Parietal lobe (tissue), 1 donor: ENCODE data around the gene PES1. TPM values are rescaled to one million over a fixed set of nuclear protein-coding genes. Genes with fewer than 3 reads are reported as not detected.

Source experiments
- total RNA-seq: library from RNA; depleted of rRNA; stranded (reverse); fragments of >200 nt; gene quantifications from one replicate; pipeline ENCODE4 v1.2.3, GENCODE V29; 2014

PES1 gene
- total RNA-seq = 61.7 TPM

DNA sequence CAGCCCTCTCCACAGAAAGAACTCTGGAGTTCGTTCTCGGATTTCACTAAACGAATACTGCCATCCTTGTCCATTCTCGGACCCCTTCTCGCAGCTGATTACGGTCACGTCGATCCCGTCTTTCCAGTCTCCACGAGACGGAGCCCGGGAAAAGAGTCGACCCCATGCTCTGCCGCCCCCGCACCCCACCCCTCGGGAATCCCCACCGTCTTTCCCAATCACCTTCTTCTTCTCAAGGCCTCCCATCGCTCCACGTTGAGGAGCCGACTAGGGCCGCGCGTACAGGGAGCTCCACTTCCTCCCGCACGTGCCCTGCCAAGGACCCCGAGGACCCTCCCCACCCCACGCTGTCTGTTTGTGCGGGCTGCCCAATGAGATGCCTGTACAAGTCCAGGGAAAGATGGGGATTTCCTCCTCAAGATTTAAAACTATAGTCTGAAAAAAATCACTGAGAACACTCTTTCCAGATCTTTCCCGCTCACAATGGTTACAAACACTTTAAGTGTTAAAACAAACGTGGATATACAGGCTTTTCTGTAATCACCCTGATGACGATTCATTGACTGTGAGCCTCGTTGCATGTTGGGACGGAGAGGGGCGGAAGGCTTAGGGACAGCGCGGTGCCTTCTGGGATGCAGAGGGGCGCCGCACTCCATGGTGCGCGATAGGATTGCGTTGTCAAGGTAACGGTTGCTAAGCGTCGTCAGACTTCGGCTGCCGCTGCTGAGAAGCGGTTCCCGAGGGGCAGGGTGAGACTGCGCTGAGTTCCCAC, at the start of gene PES1:
Gene PES1, minus strand, starts transcription at position 323 of the 772 bp plus-strand sequence. Its CDS starts 77 bp downstream, at position 246.

DNA sequence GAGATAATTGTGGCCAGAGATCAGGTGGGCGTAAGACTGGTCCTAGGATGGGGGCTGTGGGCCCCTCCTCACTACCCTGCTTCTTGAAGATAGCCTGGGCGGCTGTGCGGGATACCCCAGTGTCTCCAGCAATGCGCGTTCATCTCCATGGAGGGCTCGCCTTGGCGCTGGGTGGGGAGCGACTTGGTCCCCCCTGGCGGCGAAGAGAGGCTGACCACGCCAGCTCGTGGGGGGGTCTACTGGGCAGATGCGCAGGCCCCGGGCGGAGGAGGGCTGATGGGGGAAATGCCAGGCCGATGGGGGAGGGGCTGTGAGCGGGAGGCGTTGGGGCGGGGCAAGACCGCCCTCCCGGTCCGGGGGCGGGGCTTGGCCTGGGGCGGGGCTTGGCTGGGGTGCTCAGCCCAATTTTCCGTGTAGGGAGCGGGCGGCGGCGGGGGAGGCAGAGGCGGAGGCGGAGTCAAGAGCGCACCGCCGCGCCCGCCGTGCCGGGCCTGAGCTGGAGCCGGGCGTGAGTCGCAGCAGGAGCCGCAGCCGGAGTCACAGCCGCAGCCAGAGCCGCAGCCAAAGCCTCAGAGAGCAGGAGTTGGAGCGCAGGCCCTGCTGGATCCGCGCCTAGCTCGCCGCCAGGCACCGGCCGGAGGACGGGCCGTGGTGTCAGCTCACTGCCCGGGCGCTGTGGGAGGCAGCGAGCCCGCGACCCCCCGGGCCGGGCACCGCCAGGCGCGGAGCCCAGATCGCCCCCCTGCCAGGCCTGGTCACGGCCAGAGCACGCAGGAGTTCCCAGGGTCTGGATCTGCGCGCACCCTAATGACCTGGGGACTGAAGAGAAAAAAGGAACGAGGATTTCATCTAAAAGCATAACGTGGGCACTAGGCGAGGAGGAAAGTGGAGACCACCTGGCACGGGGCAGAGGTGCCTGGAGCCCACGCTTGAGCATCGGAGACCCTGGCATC, 43.8 kb upstream of the PES1 start, which contains the start of gene SLC35E4:
Gene SLC35E4, plus strand, starts transcription at position 509 of the 953 bp plus-strand sequence. CDS start 670 bp downstream, outside the sequence.

DNA sequence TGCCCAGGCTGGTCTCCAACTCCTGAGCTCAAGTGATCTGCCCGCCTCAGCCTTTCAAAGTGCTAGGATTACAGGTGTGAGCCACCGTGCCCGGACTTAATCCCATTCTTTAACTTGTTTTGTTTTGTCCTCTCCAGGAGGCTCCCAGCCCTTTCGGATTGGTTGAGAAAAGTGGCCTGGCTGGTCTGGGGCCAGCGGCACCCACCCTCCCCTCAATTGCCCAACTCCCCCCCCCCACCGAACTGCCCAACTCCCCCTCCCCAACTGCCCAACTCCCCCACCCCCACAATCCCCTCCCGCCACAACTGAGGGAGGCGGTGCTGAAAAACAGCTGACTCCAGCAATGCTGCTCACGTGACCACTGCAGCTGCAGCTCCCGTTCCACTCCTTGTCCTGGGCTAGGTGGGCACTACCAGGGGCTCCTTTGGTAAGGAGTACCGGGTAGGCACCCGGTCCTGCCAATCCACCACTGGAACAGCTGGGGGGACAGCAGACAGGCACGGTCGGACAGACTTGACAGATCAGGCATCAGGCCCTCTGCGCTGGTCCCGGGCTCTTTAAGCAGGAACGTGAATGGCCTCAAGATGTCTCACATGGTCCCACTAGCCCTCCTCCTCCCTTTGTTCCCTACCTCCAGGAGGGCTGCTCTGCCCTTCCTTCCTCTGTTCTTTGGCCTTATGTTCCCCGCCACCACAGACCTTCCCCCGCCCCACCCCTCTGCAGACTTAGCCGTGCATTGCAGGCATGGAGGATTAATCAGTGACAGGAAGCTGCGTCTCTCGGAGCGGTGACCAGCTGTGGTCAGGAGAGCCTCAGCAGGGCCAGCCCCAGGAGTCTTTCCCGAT, 15.0 kb upstream of the PES1 start, which contains the start of gene TCN2:
Gene TCN2, plus strand, starts transcription at position 720 of the 845 bp plus-strand sequence. CDS start 158 bp downstream, outside the sequence.

DNA sequence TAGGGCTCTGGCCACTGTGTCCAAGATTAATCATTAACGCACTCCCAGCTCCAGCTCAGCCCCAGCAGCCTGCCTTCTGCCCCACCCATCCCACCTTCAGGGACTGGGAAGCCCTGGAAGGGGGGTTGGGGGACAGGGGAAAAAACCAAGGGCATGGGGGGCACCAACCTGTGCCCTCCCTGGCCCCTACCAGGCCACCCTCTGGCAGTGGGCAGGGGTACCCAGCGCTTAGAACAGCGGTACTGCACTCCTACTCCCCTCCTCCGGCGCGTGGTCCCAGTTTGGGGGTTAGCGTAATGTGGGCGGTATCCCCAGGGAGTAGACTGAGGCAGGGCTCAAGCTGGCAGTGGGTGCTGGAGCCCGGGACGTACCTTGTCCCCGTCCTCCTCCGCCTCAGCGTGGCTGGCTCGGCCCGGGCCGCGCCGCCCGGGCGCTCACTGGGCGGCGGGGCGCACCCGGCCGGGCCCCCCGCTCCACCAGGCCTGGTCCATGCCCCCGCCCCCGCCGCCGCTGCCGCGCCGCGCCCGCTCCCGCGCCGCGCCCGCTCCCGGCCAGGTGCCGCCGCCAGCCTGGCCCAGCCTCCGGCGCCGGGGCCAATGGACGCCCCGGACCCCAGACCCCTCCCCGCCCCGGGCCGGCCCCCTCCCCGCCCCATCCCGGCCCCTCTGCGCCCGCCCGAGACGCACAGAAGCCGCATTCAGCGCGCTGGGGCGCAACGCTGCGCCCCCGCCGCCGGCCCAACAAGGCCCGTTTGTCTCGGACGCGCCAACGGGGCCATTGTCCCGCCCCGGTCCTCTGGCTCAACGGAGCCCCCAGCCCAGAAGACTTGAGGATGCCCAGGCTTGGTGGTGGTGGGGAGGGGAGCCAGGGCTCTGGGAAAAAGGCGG, 17.4 kb downstream of the PES1 start, which contains the start of gene GAL3ST1:
Gene GAL3ST1, minus strand, starts transcription at position 571 of the 887 bp plus-strand sequence. CDS start 17,273 bp downstream, outside the sequence.

DNA sequence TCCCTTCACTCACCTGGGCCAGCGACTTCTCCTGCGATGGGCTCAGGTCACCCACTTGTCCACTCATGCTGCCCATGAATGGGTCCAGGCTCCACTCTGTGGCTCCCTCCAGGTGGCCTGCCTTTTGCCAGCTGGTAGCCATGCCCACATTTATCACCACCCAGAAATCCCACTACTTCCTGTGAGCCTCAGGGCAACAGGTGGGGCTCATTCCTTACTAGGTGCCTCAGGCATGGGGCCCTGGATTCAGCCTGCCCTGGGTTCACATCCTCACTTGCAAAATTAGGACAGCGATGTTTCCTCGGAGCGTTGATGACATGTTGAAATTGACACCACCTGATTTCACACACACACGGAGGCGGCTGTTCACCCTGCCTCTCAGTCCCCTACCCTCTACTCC, 45.1 kb downstream of the PES1 start, which contains the start of gene SEC14L6:
Gene SEC14L6, minus strand, starts transcription at position 126 of the 400 bp plus-strand sequence. Its CDS starts 59 bp downstream, at position 67.

Other genes starting within 250 kb of the PES1 start
- 47.3 TPM for gene SF3A1, start 235.0 kb downstream of the PES1 start, total RNA-seq
- 9.4 TPM for gene CCDC157, start 234.9 kb downstream of the PES1 start, total RNA-seq
- 28.5 TPM for gene RNF215, start 204.5 kb downstream of the PES1 start, total RNA-seq
- 14.1 TPM for gene SEC14L2, start 194.9 kb downstream of the PES1 start, total RNA-seq
- gene MTFP1, start 166.1 kb downstream of the PES1 start, total RNA-seq = 0.94 TPM
- not detected for gene SEC14L3, start 119.9 kb downstream of the PES1 start, total RNA-seq
- not detected for gene SEC14L4, start 86.2 kb downstream of the PES1 start, total RNA-seq
- 0.31 TPM for gene SEC14L6, start 45.2 kb downstream of the PES1 start, total RNA-seq
- gene GAL3ST1, start 17.2 kb downstream of the PES1 start, total RNA-seq = 1.6 TPM
- gene TCN2, start 15.3 kb upstream of the PES1 start, total RNA-seq = 16.0 TPM
- gene SLC35E4, start 43.9 kb upstream of the PES1 start, total RNA-seq = 7.8 TPM
- 34.1 TPM for gene DUSP18, start 76.0 kb upstream of the PES1 start, total RNA-seq
- 62.3 TPM for gene OSBP2, start 103.0 kb upstream of the PES1 start, total RNA-seq